ENCODE results near the gene LCN2. TPM values are rescaled to one million over a fixed set of nuclear protein-coding genes. Genes with fewer than 3 reads are reported as not detected.
"Not testable (repeated sequence)": the region's sequence is repeated elsewhere in the genome, so short reads cannot be mapped to it uniquely, and the experiment has no call there.

The LCN2 gene
- total RNA-seq, 1 donor from 2014 or later, result not detected

DNA sequence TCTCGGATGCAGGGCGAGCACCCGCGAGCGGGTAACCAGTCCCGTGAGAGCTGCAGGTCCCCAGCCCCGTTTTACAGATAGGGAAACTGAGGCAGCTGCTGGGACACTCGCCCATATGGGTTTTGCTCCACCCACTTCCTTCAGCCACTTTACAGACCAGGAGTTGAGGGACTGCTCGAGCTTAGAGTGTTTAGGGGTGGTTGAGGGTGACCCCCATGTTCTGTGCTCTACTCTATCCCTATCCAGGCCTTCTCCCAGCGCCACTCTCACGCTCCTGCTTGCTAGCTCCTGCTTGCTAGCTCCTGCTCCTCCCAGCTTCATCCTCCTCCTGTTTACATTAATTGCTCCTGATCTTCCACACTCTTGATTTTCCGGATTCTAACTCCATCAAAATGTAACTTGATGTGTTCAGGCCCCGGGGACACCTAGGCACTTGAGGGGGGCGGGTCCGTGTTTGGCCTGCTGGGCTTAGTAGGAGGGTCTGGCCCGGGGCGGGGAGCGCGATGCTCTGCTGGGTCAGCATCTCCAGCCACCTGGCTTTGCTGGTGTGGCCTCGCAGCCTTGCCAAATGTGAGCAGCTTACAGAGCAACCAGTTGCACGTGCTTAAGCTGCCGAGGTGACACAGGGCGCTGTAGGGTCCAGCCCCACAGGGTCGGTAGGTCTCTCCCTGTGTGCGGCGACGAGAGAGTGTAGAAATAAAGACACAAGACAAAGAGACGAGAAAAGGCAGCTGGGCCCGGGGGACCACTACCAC lies 20.2 kb upstream of the LCN2 start:
- DNase-seq, result no peak

DNA sequence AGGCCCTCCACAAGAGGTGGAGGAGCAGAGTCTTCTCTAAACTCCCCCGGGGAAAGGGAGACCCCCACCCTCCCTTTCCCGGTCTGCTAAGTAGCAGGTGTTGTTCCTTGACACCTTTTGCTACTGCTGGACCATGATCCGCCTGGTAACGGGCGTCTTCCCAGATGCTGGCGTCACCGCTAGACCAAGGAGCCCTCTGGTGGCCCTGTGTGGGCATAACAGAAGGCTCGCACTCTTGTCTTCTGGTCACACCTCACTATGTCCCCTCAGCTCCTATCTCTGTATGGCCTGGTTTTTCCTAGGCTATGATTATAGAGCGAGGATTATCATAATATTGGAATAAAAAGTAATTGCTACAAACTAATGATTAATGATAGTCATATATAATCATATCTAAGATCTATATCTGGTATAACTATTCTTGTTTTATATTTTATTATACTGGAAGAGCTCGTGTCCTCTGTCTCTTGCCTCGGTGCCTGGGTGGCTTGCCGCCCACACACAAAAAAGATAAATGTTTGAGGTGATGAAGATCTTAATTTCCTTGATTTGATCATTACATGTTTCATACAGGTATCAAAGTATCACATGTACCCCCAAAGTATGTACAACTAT lies 19.2 kb upstream of the LCN2 start:
- not testable (repeated sequence) for DNase-seq

GRCh38 chr9:128130651-128131050 lies 18.6 kb upstream of the LCN2 start:
- not testable (repeated sequence) for DNase-seq

- DNase-seq, result not testable (repeated sequence)
Measured at GRCh38 chr9:128131346-128131745, 17.9 kb upstream of the LCN2 start.

DNA sequence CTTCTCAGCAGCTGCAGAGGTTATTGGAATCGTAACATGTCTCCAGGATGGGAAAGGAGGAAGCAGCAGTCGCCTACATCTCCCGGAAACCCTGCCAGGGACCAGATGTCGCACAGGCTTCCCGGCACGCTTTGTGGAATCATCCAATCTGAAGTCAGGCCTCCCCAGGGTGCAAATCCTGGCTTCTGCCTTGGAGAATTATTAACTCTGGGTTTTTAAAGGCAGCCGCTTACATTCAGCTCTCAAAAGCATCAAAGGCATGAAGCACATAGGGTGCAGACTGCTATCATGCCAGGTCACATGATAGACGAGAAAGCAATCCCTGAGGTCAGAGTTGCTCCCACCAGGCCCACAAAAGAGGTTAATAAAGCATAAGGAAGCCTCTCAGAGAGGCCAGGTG lies 17.1 kb upstream of the LCN2 start:
- not testable (repeated sequence) for DNase-seq

DNA sequence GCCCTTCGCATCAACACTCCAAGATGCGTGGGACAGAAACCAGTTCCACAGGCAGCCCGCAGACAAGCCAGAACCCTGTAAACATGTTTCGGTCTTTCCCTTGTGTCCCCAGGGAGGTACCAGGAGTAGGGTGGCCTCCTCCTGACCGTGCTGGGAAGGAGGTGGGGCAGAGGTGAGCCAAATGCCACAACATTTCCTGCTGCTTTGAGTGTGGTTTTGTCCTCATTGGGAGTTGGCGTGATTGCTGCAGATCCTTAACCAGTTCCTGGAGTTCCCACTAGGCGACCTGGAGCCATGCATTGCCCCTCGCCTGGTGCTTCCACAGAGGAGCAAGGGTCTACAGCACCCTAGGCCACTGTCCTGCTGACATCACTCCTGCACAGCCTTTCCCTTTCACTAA lies 13.7 kb upstream of the LCN2 start:
- DNase-seq, result not testable (repeated sequence)

GRCh38 chr9:128136816-128137793 lies 12.1 kb upstream of the LCN2 start:
- no peak for DNase-seq

GRCh38 chr9:128138001-128138400 lies 11.3 kb upstream of the LCN2 start:
- no peak for DNase-seq

GRCh38 chr9:128139621-128140020 lies 9.6 kb upstream of the LCN2 start:
- no peak for DNase-seq

DNA sequence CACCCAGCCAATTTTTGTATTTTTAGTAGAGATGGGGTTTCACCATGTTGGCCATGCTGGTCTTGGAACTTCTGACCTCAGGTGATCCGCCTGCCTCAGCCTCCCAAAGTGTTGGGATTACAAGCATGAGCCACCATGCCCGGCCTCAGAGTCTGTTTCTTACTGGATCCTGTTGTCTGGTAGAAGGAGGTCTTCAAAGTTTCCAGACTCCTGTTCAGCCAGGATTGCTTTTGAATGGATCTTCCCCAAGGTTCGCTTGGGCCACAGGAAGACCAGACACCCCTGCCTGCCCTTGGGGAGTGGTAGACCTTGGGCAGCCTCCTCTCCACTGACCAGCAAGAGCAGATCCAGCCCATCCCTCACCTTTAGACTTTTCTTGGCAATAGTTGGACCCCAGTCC lies 7.6 kb upstream of the LCN2 start:
- DNase-seq, result no peak

DNA sequence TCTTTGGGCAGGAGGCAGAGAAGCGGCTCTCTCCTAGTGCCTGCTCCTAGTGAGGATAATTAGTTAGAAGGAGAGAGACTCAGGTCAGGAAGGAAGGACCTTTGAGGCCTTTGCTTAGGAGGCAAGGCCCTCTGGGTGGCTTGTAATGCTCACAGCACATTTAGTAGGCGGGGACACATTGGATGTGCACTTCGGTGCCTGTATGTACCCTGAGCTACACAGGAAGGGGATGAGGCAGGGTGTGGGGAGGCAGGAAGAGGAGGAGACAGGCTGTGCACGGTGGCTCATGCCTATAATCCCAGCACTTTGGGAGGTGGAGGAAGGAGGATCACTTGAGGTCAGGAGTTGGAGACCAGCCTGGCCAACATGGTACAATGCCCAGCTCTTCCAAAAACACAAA lies 7.2 kb upstream of the LCN2 start:
- no peak for DNase-seq

GRCh38 chr9:128142596-128142995 lies 6.7 kb upstream of the LCN2 start:
- DNase-seq, result no peak

- no peak for DNase-seq
Measured at GRCh38 chr9:128143525-128144238, 5.6 kb upstream of the LCN2 start.

DNA sequence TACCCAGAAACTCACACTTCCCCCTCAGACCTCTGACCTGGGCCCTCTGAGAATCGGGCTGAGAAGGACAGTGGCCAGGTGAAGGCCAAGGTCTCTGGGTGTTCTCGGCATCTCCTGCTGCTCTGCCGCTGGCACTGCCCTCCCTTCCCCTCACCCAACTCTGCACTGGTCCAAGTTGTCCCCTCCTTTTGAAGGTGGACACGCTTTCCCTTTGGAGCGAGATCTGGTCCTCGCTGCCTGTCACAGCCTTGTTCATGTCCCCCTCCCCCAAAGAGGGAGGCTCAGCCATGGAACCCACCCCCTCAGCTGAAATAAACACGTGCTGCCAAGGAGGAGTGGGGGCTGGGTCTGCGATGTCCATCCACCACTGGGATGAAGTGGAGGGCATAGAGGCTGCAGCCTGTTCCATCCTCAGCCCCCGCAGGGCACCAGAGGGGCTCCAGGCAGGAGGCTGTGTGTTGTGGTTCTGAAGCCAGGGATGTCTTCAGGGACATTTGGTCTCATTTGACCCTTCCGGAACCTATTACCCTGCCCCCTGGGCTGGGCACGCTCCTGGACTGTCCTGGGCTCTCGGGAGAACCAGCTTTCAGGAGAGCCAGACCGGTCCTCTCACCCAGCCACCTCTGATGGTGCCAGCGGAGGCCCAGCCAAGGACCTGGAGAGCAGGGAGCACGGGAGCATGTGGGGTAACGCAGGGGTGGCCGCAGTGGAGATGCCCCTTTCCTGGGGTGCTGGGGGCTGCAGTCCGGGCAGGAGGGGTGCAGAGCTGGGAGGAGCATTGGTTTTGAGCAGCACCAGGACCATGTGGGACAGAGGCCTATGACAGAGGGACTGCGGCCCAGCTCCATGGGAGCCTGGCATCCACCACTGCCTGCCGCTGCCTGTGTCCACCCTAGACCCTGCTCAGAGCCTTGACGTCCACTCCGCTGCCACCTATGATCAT lies 4.7 kb upstream of the LCN2 start:
- DNase-seq, result no peak

GRCh38 chr9:128145536-128145935 lies 3.7 kb upstream of the LCN2 start:
- no peak for DNase-seq

GRCh38 chr9:128145951-128146351 lies 3.3 kb upstream of the LCN2 start:
- no peak for DNase-seq

GRCh38 chr9:128146591-128147120 lies 2.6 kb upstream of the LCN2 start:
- DNase-seq, result no peak

DNA sequence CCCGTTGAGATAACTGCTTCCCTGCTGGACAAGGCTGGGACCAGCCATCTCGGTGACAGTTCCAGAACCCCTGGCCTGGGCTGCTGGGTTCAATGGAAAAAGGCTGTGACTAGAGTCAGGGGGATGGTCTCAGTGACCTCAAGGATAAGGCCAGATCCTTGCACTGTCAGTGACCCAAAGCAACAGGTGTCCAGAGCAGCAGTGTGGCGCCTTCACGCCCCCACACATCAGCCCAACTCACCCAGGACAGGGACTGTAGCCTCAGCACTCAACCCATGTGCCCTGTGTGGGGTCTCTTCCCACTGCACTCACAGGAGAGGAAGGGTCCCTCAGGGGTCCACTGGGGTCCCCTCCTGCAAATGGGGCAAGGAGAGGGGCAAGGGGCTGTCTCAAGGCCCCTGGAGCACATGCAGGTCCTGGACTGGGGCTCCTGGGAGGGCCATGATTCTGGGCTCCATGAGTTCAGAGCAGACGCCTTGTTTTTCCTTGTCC lies 698 bp upstream of the LCN2 start:
- no peak for DNase-seq

DNA sequence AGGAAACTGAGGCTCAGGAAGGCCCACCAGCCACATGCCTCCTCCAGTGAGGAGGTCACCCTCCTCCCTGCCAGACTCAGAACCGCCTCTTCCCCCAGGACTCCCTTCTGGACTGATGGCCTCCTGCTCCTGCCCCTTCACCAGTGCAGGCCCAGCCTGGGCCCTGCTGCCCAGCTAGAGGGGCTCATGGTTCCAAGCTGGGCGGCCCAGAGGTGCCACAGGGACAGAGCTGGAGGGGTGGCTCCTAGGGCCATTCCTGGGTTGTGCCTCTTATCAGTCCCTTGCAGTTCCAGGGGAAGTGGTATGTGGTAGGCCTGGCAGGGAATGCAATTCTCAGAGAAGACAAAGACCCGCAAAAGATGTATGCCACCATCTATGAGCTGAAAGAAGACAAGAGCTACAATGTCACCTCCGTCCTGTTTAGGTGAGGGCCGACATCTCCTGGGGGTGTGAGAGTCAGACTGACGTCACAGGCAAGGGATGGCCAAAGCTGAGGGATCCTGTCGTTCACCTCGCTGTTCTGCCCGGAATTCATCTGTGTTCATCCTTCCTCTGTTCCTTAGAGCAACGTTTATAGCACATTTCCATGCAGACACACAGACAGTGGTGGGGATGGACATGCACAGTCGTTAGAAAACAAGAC lies 819 bp downstream of the LCN2 start:
- DNase-seq, result no peak

Data from occipital lobe (tissue), 2 donors.